Activated CD4-positive, alpha-beta T cell treated with anti-CD3 and anti-CD28 coated beads for 4 hours (primary cell): Measurements from ENCODE around the gene SLC35C1.
"Not testable (repeated sequence)": the region's sequence is repeated elsewhere in the genome, so short reads cannot be mapped to it uniquely, and the experiment has no call there.

Experiments used
- DNase-seq, 2 donors: peaks; one replicate each; pipeline ENCODE4 v3.0.0-alpha.2; 2020

Gene SLC35C1

GRCh38 chr11:45811571-45812290 lies 6.8 kb downstream of the SLC35C1 start:
- no peak for DNase-seq

DNA sequence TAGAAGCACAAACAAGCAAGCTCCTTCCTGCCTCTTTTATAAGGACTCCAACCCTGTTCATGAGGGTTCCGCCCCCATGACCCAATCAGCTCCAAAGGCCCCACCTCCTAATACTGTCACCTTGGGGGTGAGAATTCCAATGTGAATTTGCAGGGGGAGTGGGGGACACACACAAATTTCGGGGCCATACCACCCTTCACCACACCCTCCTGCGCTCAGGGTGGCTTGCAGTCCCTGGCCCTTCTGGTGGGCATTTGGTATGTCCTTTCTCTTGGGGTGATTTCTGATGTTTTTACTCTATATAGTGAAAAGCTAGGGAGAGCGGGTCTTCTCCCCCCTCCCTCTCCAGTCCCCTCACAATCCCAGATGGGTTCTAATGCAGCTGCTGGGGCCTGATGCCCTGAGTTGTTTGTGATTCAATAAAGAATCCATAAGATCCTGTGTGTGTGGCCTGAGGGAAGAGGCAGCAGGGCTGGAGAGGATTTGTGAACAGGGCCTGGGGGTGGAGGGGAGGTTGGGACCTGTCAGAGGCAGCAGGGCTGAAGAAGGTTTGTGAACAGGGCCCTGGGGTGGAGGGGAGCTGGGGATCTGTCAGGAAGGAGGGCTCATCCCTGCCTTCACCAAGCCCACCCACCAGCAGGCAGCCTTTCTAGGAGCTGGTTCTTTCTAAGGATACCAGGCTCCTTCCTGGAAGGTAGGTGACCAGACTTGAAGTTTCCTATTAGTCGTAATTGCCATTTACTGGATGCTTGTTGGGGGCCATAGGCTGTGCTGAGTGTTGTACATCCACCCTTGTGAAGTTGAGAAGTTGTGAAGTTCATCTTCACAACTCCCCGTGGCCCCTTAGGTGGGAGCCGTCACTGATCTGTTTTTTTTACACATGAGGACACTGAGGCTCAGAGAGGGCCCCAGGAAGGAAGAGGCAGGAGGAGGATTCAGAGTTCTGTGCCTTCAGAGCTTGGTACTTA lies 7.9 kb downstream of the SLC35C1 start:
- no peak for DNase-seq

- DNase-seq: no peak
Observed at GRCh38 chr11:45815747-45816146, 10.8 kb downstream of the SLC35C1 start.

DNA sequence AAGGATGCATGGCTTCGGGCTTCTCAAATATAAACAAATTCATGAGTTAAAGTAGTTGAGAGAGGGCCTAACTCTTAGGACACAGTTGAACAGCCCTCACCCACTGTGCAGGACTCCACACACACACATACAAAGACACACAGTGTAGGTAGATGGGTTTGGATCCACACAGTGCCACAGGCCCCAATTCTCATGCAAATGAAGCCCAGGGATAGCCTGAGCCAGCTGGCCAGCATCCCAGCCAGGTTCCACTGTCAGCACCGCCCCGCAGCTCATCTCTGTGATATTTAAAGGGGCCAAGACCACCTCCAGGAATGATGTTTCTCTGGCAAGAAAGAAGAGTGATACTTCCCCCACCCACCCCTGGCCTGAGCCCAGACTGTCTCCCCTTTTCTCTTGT lies 11.7 kb downstream of the SLC35C1 start:
- no peak for DNase-seq

DNA sequence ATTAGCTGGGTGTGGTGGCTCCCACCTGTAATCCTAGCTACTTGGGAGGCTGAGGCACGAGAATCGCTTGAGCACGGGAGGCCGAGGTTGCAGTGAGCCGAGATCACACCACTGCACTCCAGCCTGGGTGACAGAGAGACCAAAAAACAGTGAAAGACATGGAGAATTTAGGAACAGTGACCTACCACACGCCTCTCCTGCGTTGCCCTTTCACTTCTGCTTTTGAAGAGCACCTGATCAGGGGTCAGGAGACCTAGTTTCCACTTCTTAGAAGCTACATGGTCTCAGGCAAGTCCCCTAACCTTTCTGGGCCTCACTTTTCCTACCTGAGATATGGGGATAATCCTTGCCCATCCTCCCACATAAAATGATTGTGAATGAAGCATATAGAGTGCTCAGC lies 12.2 kb downstream of the SLC35C1 start:
- DNase-seq: no peak

DNA sequence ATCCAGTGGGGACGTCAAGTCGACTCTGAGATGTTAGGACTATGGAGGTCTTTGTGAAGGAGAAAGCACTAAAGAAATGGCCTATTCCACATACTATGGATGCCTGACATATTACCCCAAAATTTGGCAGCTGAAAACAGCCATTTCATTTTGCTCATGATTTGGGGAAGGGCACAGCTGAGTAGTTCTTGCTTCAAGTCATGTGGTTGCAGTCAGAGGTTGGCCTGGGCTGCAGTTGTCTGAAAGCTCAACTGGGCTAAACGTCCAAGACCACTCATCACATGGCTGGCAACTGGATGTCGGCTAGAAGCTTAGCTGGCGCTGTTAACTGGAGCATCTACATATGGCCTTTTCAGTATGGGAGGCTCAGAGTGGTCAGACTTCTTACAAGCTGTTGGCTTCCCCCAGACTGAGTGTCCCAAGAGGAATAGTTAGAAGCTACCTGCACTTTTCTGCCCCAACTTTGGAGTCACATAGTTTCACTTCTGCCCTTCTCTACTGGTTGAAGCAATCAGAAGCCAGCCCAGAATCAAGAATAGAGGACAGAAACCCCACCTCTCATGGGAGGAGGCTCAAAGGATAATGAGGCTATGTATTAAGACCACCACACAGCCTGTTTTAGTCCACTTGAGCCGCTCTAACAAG lies 14.1 kb downstream of the SLC35C1 start:
- no peak for DNase-seq

DNA sequence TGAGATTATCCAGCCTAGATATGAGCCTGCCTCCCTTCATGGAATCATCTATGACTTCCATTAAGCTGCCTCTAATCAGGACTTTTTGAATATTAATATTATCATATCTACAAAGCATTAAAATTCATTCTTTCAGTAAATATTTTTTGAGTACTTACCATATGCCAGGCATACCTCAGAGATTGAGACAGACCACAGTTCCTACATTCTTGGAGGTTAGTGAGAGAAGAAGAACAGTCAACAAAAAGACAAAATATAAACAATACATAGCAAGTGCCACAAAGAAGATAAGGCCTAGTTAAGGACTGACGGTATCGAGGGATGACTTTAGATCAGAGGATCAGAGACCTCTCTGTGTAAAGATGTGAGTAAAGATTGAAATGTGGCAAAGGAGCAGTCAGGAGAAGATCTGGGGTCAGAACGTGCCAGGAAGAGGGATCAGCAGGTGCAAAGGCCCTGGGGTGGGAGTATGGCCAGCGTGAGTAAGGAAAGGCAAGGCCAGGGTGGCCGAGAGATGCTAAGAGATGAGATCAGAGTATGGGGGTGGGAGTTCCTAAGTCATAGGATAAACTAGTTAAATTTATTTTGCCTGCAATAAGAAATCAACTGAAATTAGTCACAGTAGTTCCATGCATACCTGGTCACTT lies 15.4 kb downstream of the SLC35C1 start:
- DNase-seq: no peak

DNA sequence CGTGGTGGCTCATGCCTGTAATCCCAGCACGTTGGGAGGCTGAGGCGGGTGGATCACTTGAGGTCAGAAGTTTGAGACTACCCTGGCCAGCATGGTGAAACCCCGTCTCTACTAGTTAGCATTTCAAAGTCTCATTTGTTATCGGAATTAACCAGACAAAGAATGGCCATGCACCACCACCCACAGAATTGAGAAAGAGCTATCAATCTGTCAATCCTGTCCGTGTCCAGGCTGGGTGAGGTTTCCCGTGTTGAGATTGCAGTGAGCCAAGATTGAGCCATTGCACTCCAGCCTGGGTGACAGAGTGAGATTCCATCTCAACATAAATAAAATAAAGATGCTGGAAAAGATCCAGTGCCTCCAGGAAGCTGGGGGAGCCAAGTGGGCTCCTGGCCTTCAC lies 21.5 kb downstream of the SLC35C1 start:
- DNase-seq: not testable (repeated sequence)

- no peak for DNase-seq
Observed at GRCh38 chr11:45827123-45827522, 22.2 kb downstream of the SLC35C1 start.

GRCh38 chr11:45828996-45829395 lies 24.0 kb downstream of the SLC35C1 start:
- DNase-seq: no peak

DNA sequence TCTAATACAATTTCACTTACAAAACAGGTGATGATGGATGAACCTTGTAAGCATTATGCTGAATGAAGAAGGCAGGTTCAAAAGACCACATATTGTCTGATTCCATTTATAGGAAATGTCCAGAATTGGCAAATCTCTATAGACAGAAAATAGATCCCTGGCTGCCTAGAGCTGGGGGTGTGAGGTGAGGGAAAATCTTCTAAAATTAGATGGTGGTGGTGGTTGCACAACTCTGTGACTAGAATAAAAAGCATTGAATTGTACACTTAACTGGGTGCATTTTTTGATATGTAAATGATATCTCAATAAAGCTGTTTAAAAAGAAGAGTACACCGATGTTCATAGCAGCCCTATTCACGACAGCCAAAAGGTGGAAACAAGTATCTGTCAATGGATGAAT lies 25.6 kb downstream of the SLC35C1 start:
- no peak for DNase-seq

- DNase-seq: no peak
Observed at GRCh38 chr11:45832811-45833441, 28.0 kb downstream of the SLC35C1 start.

DNA sequence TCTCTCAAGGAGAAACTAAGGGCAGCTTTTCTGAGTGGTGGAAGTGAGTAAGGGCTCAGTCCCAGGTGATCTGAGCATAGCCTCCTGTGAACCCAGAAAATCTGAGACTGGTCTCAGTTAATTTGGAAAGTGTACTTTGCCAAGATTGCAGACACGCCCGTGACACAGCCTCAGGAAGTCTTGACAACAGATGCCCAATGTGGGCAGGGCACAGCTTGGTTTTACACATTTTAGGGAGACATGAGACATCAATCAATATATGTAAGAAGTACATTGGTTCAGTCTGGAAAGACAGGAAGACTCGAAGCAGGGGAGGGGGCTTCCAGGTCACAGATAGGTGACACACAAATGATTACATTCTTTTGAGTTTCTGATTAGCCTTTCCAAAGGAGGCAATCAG lies 28.8 kb downstream of the SLC35C1 start:
- DNase-seq: no peak

DNA sequence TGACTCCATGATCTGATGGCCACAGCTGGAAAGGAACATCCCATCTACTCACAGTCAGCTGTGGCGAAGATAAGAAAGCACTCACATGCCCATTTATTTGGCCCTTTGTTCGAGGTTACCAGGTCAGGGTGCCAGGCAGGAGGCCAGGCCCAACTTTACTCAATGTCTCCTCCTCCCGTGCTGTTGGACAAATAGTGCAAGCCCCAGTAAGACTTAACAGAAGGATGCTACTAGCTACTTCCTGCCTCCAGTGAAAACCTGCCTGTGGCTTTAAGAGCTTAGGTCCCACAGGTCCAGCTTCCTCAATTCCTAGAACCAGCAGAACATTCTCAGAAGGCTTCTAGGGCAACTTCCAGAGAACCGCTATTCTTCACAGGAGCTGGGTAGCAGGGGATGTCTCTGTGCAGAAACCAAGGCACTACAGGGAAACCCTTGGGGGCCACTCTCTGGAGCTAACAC lies 29.4 kb downstream of the SLC35C1 start:
- no peak for DNase-seq

GRCh38 chr11:45839204-45839603 lies 34.3 kb downstream of the SLC35C1 start:
- no peak for DNase-seq

DNA sequence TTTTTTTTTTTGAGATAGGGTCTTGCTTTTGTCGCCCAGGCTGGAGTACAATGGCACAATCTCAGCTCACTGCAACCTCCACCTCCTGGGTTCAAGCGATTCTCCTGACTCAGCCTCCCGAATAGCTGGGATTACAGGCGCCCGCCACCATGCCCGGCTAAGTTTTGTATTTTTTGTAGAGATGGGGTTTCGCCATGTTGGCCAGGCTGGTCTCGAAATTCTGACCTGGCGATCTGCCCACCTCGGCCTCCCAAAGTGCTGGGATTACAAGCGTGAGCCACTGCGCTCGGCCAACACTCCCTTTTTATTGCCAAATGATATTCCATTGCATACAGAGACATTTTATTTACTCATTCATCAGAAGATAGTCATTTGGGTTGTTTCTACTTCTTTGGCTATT lies 35.3 kb downstream of the SLC35C1 start:
- DNase-seq: not testable (repeated sequence)

- peak; percentile 85 to 87 for DNase-seq
Observed at GRCh38 chr11:45843158-45843924, 38.4 kb downstream of the SLC35C1 start.

DNA sequence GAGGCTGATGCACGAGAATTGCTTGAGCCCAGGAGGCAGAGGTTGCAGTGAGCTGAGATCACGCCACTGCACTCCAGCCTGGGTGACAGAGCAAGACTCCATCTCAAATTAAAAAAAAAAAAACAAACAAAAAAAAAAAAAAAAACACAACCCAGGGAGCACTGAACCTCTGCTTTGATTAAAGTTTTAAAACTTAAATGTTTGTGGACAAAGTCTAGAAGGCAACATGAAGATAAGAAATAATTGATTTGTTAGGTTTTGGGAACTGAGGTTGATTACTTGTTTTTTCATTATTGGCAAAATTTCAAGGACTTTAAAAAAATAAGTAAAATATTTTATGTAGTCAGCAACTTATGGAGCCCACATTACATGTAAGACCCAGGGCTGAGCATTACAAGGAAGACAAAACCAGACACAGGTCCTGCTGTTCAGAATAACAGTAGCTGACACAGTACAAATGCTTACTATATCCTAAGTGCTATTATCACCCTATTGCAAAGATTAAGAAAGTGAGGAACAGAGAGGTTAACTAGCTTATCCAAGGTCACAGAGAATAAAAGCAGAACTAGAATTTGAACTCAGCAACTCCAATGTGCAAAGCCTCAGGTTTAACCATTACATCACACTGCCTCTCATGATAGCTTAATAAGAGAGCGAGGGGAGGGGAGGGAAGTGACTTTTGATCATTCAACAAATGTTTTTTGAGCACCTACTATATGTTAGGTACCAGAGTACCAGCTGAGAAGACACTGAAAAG lies 40.1 kb downstream of the SLC35C1 start:
- no peak for DNase-seq

- no peak for DNase-seq
Observed at GRCh38 chr11:45846174-45846675, 41.3 kb downstream of the SLC35C1 start.
